ENCODE data around the gene ARID5A. TPM values are rescaled to one million over a fixed set of nuclear protein-coding genes. Genes with fewer than 3 reads are reported as not detected.
A peak's percentile ranks its signal among the peaks of the same experiment; 100 is the strongest.

ARID5A gene
- total RNA-seq, 2 experiments from 2014 or later = 61.5 to 64.3 TPM

GRCh38 chr2:96499061-96499960, 37.2 kb upstream of the ARID5A start:
- Mint-ChIP-seq H3K27me3 (peaks cover 3% of the 10 kb centered on the region), H3K27ac (no peak overlapping the region), H3K4me1 (ENCODE audit: low read depth) (peaks cover 24% of the 10 kb centered on the region), H3K36me3 (ENCODE audit: low read depth) (peaks cover 11% of the 10 kb centered on the region), H3K4me3 (no peak overlapping the region), H3K9me3 (peaks cover 11% of the 10 kb centered on the region)
- POLR2A ChIA-PET = interaction anchor here (1.7 kb wide), 1 partner anchor 10 kb away, joined by 3 read pairs; no protein-coding TSS in a partner anchor
- no peak for DNase-seq
- CTCF ChIA-PET = no interaction called here
- no peak for ATAC-seq
- intact Hi-C loops (cut with micrococcal nuclease) = no loop called here
- TF ChIP-seq, protein P1, sequence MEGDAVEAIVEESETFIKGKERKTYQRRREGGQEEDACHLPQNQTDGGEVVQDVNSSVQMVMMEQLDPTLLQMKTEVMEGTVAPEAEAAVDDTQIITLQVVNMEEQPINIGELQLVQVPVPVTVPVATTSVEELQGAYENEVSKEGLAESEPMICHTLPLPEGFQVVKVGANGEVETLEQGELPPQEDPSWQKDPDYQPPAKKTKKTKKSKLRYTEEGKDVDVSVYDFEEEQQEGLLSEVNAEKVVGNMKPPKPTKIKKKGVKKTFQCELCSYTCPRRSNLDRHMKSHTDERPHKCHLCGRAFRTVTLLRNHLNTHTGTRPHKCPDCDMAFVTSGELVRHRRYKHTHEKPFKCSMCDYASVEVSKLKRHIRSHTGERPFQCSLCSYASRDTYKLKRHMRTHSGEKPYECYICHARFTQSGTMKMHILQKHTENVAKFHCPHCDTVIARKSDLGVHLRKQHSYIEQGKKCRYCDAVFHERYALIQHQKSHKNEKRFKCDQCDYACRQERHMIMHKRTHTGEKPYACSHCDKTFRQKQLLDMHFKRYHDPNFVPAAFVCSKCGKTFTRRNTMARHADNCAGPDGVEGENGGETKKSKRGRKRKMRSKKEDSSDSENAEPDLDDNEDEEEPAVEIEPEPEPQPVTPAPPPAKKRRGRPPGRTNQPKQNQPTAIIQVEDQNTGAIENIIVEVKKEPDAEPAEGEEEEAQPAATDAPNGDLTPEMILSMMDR (IDR thresholded peaks at IDR 0.05) = no peak

DNA sequence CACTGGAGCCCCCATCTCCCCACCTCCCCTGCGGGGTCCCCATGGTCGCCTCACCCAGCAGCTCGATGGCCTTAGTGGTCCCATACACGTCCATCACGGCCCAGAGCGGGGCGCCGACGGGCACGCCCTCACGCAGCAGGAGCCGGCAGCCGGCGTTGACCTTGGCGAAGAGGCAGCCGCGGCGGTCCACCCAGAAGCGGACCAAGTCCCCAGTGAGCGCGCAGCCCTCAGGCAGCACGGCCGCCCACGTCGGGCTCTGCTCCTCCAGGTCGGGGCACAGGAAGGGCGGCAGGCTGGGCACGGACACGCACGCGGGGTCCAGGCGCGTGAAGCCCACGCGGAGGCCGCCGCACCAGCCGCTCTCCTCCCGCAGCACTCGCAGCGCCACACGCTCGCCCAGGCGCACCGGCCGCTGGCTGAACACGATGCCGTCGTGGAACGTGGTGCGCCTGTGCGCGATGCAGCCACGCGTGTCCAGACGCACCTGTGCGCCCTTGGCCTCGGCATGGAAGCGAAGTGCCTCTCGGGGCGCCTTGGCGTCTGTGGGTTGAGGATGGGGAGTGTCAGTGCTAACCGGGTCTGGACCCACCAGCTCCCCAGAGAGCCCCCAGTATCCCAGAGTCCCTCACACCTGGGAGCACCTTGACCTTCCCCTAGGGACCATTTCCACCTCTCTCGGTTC, 36.0 kb upstream of the ARID5A start:
- Mint-ChIP-seq H3K4me3 (no peak overlapping the region), H3K27ac (no peak overlapping the region), H3K27me3 (peaks cover 3% of the 10 kb centered on the region), H3K9me3 (peaks cover 5% of the 10 kb centered on the region), H3K4me1 (ENCODE audit: low read depth) (peaks cover 19% of the 10 kb centered on the region), H3K36me3 (ENCODE audit: low read depth) (peaks cover 5% of the 10 kb centered on the region)
- ChIA-PET POLR2A (interaction anchor here (0.7 kb wide), 1 partner anchor 264 kb away, joined by 3 read pairs; no protein-coding TSS in a partner anchor), CTCF (no interaction called here)
- TF ChIP-seq, protein P1 (IDR thresholded peaks at IDR 0.05) = no peak
- no peak for ATAC-seq
- intact Hi-C loops (cut with micrococcal nuclease) = no loop called here
- DNase-seq = no peak

DNA sequence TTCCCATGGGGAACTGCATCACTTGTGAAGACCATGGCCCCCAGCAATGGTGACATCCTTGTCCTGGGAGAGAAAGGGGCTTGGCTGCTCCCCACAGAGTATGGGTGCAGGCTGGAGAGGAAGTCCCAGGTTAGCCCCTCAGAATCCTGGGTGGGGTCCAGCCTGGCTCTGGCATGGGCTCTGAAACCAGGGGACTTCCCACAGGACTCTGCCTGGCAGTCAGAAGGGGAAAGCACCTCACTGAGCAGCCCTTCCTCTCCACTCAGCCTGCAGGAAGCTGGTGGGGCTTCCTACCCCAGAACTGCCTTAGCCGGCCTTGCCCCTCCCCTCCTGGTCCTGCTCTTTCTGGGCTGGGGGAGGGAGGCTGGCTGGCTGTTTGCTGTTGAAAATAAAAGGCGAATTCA, 35.1 kb upstream of the ARID5A start:
- ATAC-seq (peak; percentile 86), DNase-seq (peak; percentile 40)
- Mint-ChIP-seq H3K36me3 (ENCODE audit: low read depth) (no peaks in the 10 kb centered on the region), H3K27ac (peak overlapping the region; percentile 6), H3K9me3 (no peaks in the 10 kb centered on the region), H3K4me3 (no peak overlapping the region), H3K27me3 (peaks cover 3% of the 10 kb centered on the region), H3K4me1 (ENCODE audit: low read depth) (peaks cover 13% of the 10 kb centered on the region)
- intact Hi-C loops (cut with micrococcal nuclease) = no loop called here
- POLR2A ChIA-PET = no interaction called here
- TF ChIP-seq, protein P1 (IDR thresholded peaks at IDR 0.05) = no peak
- CTCF ChIA-PET = no interaction called here

DNA sequence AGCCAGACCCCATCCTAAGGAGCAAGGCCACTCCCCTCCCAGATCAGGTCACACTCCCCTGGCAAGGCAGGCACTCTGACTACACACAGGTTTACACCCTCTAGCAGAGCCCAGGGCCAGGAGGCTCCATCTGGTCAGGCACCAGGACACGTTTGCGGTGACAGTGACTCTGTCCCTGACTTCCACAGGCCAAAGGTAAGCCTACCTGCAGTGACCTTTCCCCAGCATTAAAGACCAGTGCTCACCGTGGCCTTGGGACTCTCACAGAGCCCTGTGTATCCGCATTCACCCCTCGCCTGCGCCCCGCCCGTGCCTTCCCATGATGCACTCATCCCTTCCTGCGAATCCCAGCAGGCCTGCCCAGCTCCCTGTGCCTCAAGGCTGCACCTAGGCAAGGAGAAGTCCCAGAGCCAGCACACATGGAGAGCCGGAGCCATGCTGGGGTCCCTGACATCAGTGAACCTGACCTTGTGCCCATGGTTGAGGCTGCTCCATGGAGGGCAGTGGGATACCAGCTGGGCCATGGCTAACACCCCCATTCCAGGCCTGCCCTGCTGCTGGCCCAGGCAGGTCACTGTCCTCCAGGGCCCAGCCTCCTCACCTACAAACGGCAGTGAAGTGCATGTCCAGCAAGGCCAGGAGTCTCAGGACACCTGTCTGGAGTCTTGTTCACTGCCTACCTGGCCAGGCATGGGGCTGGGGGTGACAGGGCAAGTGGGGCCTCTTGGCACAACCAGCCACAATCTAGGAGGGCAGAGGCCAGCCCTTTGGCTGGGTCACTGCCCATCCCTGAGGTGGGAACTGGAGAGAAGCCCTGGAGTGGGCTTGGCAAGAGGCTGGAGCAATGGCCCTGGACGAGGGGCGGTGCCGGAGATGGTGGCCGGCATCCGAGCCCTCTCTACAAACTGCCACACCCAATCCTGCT, 34.4 kb upstream of the ARID5A start:
- Mint-ChIP-seq H3K36me3 (ENCODE audit: low read depth) (no peaks in the 10 kb centered on the region), H3K9me3 (no peaks in the 10 kb centered on the region), H3K27me3 (peaks cover 3% of the 10 kb centered on the region), H3K4me1 (ENCODE audit: low read depth) (peaks cover 13% of the 10 kb centered on the region), H3K27ac (peak overlapping the region; percentile 6), H3K4me3 (no peak overlapping the region)
- intact Hi-C loops (cut with micrococcal nuclease) = no loop called here
- peak; percentile 44 for ATAC-seq
- DNase-seq = no peak
- POLR2A ChIA-PET = interaction anchor here (1.0 kb wide), 1 partner anchor 10 kb away, joined by 3 read pairs; no protein-coding TSS in a partner anchor
- CTCF ChIA-PET = interaction anchor here (1.0 kb wide), 1 partner anchor 95 kb away, joined by 4 read pairs; no protein-coding TSS in a partner anchor
- TF ChIP-seq, protein P1 (IDR thresholded peaks at IDR 0.05) = no peak

All from activated CD8-positive, alpha-beta T cell treated with anti-CD3 and anti-CD28 coated beads for 36 hours (primary cell).